OCI-LY3 (cell line): Measurements from ENCODE around the gene ACAD11.

Experiments used
- H2AFZ ChIP-seq: fragments of 200-600, 300-600 bp; shearing (Covaris generic); 2 replicates; pipeline ENCODE4 v1.6.0; 2014; ENCODE audit warnings: antibody characterized with exemption, low read depth, low read length
- H3K27ac ChIP-seq: fragments of 200-600, 300-600 bp; sonication (generic); 2 replicates; pipeline ENCODE4 v1.5.1; 2014; ENCODE audit warnings: mild to moderate bottlenecking, low read length, moderate library complexity, mixed read lengths
- H3K27me3 ChIP-seq: fragments of 200-600, 300-600 bp; sonication (generic); 2 replicates; pipeline ENCODE4 v1.6.1; 2014; ENCODE audit warnings: low read depth, low read length, mixed read lengths
- H3K36me3 ChIP-seq: fragments of 200-600, 300-600 bp; sonication (generic); replicated peaks from 2 replicates; pipeline ENCODE3; 2014; ENCODE audit warnings: low read depth, low read length, mixed read lengths
- H3K4me1 ChIP-seq: fragments of 300-600, 200-600 bp; sonication (generic); 2 replicates; pipeline ENCODE4 v1.6.1; 2014; ENCODE audit warnings: low read length, mixed read lengths
- H3K4me2 ChIP-seq: fragments of 200-600, 300-600 bp; sonication (generic); 2 replicates; pipeline ENCODE4 v1.6.1; 2014; ENCODE audit warnings: low read length, mixed read lengths
- H3K4me3 ChIP-seq: fragments of 300-600, 200-600 bp; sonication (generic); 2 replicates; pipeline ENCODE4 v1.5.1; 2014; ENCODE audit warnings: antibody characterized with exemption, mild to moderate bottlenecking, low read length, moderate library complexity
- H3K79me2 ChIP-seq: fragments of 300-600, 200-600 bp; shearing (Covaris generic); 2 replicates; pipeline ENCODE4 v1.6.1; 2014; ENCODE audit warnings: mild to moderate bottlenecking, low read length, mixed read lengths
- H3K9ac ChIP-seq: fragments of 300-600, 200-600 bp; shearing (Covaris generic); 2 replicates; pipeline ENCODE4 v1.6.0; 2014; ENCODE audit warnings: mild to moderate bottlenecking, low read length, moderate library complexity
- H3K9me3 ChIP-seq: fragments of 200-600, 300-600 bp; shearing (Covaris generic); 2 replicates; pipeline ENCODE4 v1.6.1; 2014; ENCODE audit warnings: low read length, mixed read lengths; ENCODE audit not compliant: insufficient read depth
- H4K20me1 ChIP-seq: fragments of 200-600, 300-600 bp; sonication (generic); 2 replicates; pipeline ENCODE4 v1.6.1; 2016; ENCODE audit warnings: low read length, mixed read lengths; ENCODE audit not compliant: insufficient read depth
- EZH2phosphoT487 ChIP-seq: fragments of 200-600 bp; shearing (Covaris generic); IDR thresholded peaks from 2 replicates; pipeline ENCODE4 v1.6.1; 2018; ENCODE audit warnings: antibody characterized with exemption, mixed run types, low read depth
- TF ChIP-seq, protein P1 (sequence below): fragments of 200-600, 300-600 bp; sonication (generic); IDR thresholded peaks from 2 replicates; pipeline ENCODE4 v1.5.1; 2014; ENCODE audit warnings: antibody characterized with exemption, low read length, low read depth

The ACAD11 gene

GRCh38 chr3:132652640-132653270 lies 6.9 kb downstream of the ACAD11 start:
- Histone ChIP-seq H3K4me2 (no peak overlapping the region), H4K20me1 (no peaks in the 10 kb centered on the region), H3K4me3 (no peak overlapping the region), H3K4me1 (peaks cover 6% of the 10 kb centered on the region; the same call in 1 of the 2 replicates), H3K27ac (no peak overlapping the region), H3K79me2 (no peaks in the 10 kb centered on the region), H3K27me3 (no peaks in the 10 kb centered on the region), H3K9me3 (no peaks in the 10 kb centered on the region), H2AFZ (no peak overlapping the region), H3K9ac (no peak overlapping the region), H3K36me3 (no peaks in the 10 kb centered on the region)
- no peak for TF ChIP-seq EZH2phosphoT487
- TF ChIP-seq, protein P1, sequence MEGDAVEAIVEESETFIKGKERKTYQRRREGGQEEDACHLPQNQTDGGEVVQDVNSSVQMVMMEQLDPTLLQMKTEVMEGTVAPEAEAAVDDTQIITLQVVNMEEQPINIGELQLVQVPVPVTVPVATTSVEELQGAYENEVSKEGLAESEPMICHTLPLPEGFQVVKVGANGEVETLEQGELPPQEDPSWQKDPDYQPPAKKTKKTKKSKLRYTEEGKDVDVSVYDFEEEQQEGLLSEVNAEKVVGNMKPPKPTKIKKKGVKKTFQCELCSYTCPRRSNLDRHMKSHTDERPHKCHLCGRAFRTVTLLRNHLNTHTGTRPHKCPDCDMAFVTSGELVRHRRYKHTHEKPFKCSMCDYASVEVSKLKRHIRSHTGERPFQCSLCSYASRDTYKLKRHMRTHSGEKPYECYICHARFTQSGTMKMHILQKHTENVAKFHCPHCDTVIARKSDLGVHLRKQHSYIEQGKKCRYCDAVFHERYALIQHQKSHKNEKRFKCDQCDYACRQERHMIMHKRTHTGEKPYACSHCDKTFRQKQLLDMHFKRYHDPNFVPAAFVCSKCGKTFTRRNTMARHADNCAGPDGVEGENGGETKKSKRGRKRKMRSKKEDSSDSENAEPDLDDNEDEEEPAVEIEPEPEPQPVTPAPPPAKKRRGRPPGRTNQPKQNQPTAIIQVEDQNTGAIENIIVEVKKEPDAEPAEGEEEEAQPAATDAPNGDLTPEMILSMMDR: no peak

- H3K4me3 ChIP-seq: no peak overlapping the region
- H3K9ac ChIP-seq: no peak overlapping the region
- 0 out of 2 replicates have a peak, but pooled peaks cover 5% of the 10 kb centered on the region for H4K20me1 ChIP-seq
- TF ChIP-seq, protein P1: no peak
- TF ChIP-seq EZH2phosphoT487: no peak
- H3K27me3 ChIP-seq: no peaks in the 10 kb centered on the region
- H3K9me3 ChIP-seq: no peaks in the 10 kb centered on the region
- H3K27ac ChIP-seq: no peak overlapping the region
- H3K4me1 ChIP-seq: peaks cover 6% of the 10 kb centered on the region; the same call in 1 of the 2 replicates
- no peak overlapping the region for H3K4me2 ChIP-seq
- no peak overlapping the region for H2AFZ ChIP-seq
- H3K79me2 ChIP-seq: no peaks in the 10 kb centered on the region
- no peaks in the 10 kb centered on the region for H3K36me3 ChIP-seq
Observed at GRCh38 chr3:132650153-132650552, 9.5 kb downstream of the ACAD11 start.

GRCh38 chr3:132645058-132645457 lies 14.6 kb downstream of the ACAD11 start:
- H3K9me3 ChIP-seq: no peaks in the 10 kb centered on the region
- H3K27ac ChIP-seq: no peak overlapping the region
- peaks cover 2% of the 10 kb centered on the region; the same call in 1 of the 2 replicates for H3K4me1 ChIP-seq
- H3K9ac ChIP-seq: no peak overlapping the region
- no peaks in the 10 kb centered on the region for H3K36me3 ChIP-seq
- no peak for TF ChIP-seq EZH2phosphoT487
- TF ChIP-seq, protein P1: no peak
- H3K4me3 ChIP-seq: no peak overlapping the region
- H3K27me3 ChIP-seq: no peaks in the 10 kb centered on the region
- no peak overlapping the region for H3K4me2 ChIP-seq
- no peak overlapping the region for H2AFZ ChIP-seq
- H4K20me1 ChIP-seq: 0 out of 2 replicates have a peak, but pooled peaks cover 5% of the 10 kb centered on the region
- no peaks in the 10 kb centered on the region for H3K79me2 ChIP-seq

- no peak overlapping the region for H3K4me2 ChIP-seq
- H3K4me3 ChIP-seq: no peak overlapping the region
- TF ChIP-seq EZH2phosphoT487: no peak
- TF ChIP-seq, protein P1: no peak
- no peak overlapping the region for H3K9ac ChIP-seq
- no peaks in the 10 kb centered on the region for H3K4me1 ChIP-seq
- H2AFZ ChIP-seq: no peak overlapping the region
- no peaks in the 10 kb centered on the region for H3K9me3 ChIP-seq
- H3K36me3 ChIP-seq: no peaks in the 10 kb centered on the region
- no peaks in the 10 kb centered on the region for H3K27me3 ChIP-seq
- no peak overlapping the region for H3K27ac ChIP-seq
- 0 out of 2 replicates have a peak, but pooled peaks cover 5% of the 10 kb centered on the region for H4K20me1 ChIP-seq
- H3K79me2 ChIP-seq: no peaks in the 10 kb centered on the region
Observed at GRCh38 chr3:132643366-132643765, 16.2 kb downstream of the ACAD11 start.
